ELR (cell line): ENCODE data around the gene PDE4D.

ENCODE experiments used
- DNase-seq: peaks from one replicate; pipeline ENCODE4 v3.0.0-alpha.2; 2015; ENCODE audit warnings: low read depth

The PDE4D gene

GRCh38 chr5:59893429-59894227 is at the start of gene PDE4D:
Gene PDE4D, minus strand, starts transcription at chr5:59893726.
- peak; percentile 67 for DNase-seq

- no peak for DNase-seq
These were observed 44.1 kb upstream of the PDE4D start for GRCh38 chr5:59937633-59938032.

- peak; percentile 43 for DNase-seq
These were observed 29.9 kb upstream of the PDE4D start for GRCh38 chr5:59923465-59923864.

- no peak for DNase-seq
These were observed 28.7 kb upstream of the PDE4D start for GRCh38 chr5:59922220-59922619.

GRCh38 chr5:59921816-59922215 is 28.3 kb upstream of the PDE4D start:
- no peak for DNase-seq

- no peak for DNase-seq
These were observed 26.0 kb upstream of the PDE4D start for GRCh38 chr5:59919484-59919883.

GRCh38 chr5:59917121-59917520 is 23.6 kb upstream of the PDE4D start:
- DNase-seq, result peak; percentile 19

GRCh38 chr5:59905188-59905587 is 11.7 kb upstream of the PDE4D start:
- DNase-seq, result no peak

GRCh38 chr5:59897075-59897474 is 3.5 kb upstream of the PDE4D start:
- no peak for DNase-seq

GRCh38 chr5:59891962-59892643 is 1.4 kb downstream of the PDE4D start:
- peak; percentile 12 for DNase-seq

- no peak for DNase-seq
These were observed 6.3 kb downstream of the PDE4D start for GRCh38 chr5:59887274-59887673.

- peak; percentile 86 for DNase-seq
These were observed 18.9 kb downstream of the PDE4D start for GRCh38 chr5:59874675-59875074.

GRCh38 chr5:59873113-59873512 is 20.4 kb downstream of the PDE4D start:
- DNase-seq, result peak; percentile 82

GRCh38 chr5:59866661-59867060 is 26.9 kb downstream of the PDE4D start:
- no peak for DNase-seq

GRCh38 chr5:59864718-59865117 is 28.8 kb downstream of the PDE4D start:
- DNase-seq, result no peak

GRCh38 chr5:59863777-59864176 is 29.7 kb downstream of the PDE4D start:
- peak; percentile 56 for DNase-seq

GRCh38 chr5:59856358-59856757 is 37.2 kb downstream of the PDE4D start:
- no peak for DNase-seq

GRCh38 chr5:59850766-59851165 is 42.8 kb downstream of the PDE4D start:
- DNase-seq, result no peak

- no peak for DNase-seq
These were observed 45.9 kb downstream of the PDE4D start for GRCh38 chr5:59847586-59847985.

GRCh38 chr5:59845730-59846129 is 47.8 kb downstream of the PDE4D start:
- peak; percentile 65 for DNase-seq

- DNase-seq, result no peak
These were observed 49.9 kb downstream of the PDE4D start for GRCh38 chr5:59843511-59844213.

- DNase-seq, result peak; percentile 63
These were observed 50.5 kb downstream of the PDE4D start for GRCh38 chr5:59842999-59843398.

- DNase-seq, result peak; percentile 82
These were observed 53.3 kb downstream of the PDE4D start for GRCh38 chr5:59840200-59840601.
